HepG2 (cell line): ENCODE data around the gene SLC9A9. TPM values are rescaled to one million over a fixed set of nuclear protein-coding genes. Genes with fewer than 3 reads are reported as not detected.

Experiments
- ATAC-seq: fragments of 200-7000 bp; cut with Tn5 transposase; 3 replicates; pipeline ENCODE4 v1.9.1; 2020; ENCODE audit warnings: mild to moderate bottlenecking, moderate library complexity
- BruUV-seq: library from RNA; stranded (reverse); fragments of 400-500 nt; replicated peaks from 2 replicates; lab custom pipeline; 2021; lab: Mats Ljungman, UMichigan
- CTCF ChIA-PET: fragments of 300-600 bp; formaldehyde crosslinking; extraction: SDS; loops from one replicate; lab custom pipeline; 2021; ENCODE audit warnings: low total read pairs, inconsistent platforms, low intra/inter-chr PET ratio; lab: Yijun Ruan, JAX
- POLR2A ChIA-PET: fragments of 350-600 bp; sonication (Branson Sonifier 250); formaldehyde crosslinking; loops from one replicate; lab custom pipeline; 2020; ENCODE audit warnings: antibody characterized with exemption, inconsistent platforms; lab: Yijun Ruan, JAX
- DNase-seq: peaks from one replicate; pipeline ENCODE4 v3.0.0-alpha.2; 2015; ENCODE audit warnings: low spot score
- FAIRE-seq: peaks from 3 replicates; lab custom pipeline; 2011; peaks lifted over from hg19 to GRCh38; lab: Jason Lieb, UNC
- H2AFZ ChIP-seq: one replicate; pipeline ENCODE4 v1.6.1; 2011; ENCODE audit warnings: low read length, inconsistent platforms
- H3K27ac ChIP-seq: fragments of 300-600 bp; 3 replicates; pipeline ENCODE4 v1.8.0; 2011; ENCODE audit warnings: mixed run types, mild to moderate bottlenecking, mixed read lengths, low read length, inconsistent platforms; ENCODE audit not compliant: insufficient read depth; ENCODE audit errors: extremely low read length
- H3K27me3 ChIP-seq, 2 experiments: fragments of 200-600 bp in 1 of 2; 2 replicates in 1 of 2; 3 replicates in 1 of 2; pipeline versions ENCODE4 v1.6.0 to v1.8.0; 2011; ENCODE audit warnings: low read length in 2 of 2, mild to moderate bottlenecking in 2 of 2, moderate library complexity in 2 of 2, inconsistent platforms in 1 of 2; ENCODE audit not compliant: insufficient read depth in 2 of 2, control insufficient read depth in 1 of 2
- H3K36me3 ChIP-seq, 2 experiments: fragments of 200-600 bp in 1 of 2; replicated peaks in 1 of 2; 2 replicates in 1 of 2; 3 replicates in 1 of 2; pipeline versions ENCODE4 v1.5.1 to v1.8.0; 2011; ENCODE audit warnings: low read length in 2 of 2, inconsistent platforms in 1 of 2; ENCODE audit not compliant: insufficient read depth in 2 of 2, control insufficient read depth in 1 of 2
- H3K4me1 ChIP-seq: 2 replicates; pipeline ENCODE4 v1.5.1; 2012; ENCODE audit warnings: low read length, inconsistent platforms; ENCODE audit not compliant: insufficient read depth
- H3K4me2 ChIP-seq: 2 replicates; pipeline ENCODE4 v1.6.0; 2011; ENCODE audit warnings: low read depth, low read length, inconsistent platforms
- H3K4me3 ChIP-seq, 3 experiments: fragments of 200-600 bp in 1 of 3; sonication (generic), shearing (Covaris generic) in 1 of 3; replicated peaks in 1 of 3; 2 replicates each; pipeline ENCODE4 v1.5.1; 2011 to 2016; ENCODE audit warnings: low read length in 3 of 3, inconsistent platforms in 2 of 3, low read depth in 2 of 3, mild to moderate bottlenecking in 2 of 3, control low read depth in 1 of 3, mixed read lengths in 1 of 3; ENCODE audit not compliant: insufficient read depth in 1 of 3
- H3K79me2 ChIP-seq: one replicate; pipeline ENCODE4 v1.6.1; 2011; ENCODE audit warnings: low read length, inconsistent platforms; ENCODE audit not compliant: insufficient read depth
- H3K9ac ChIP-seq: 2 replicates; pipeline ENCODE4 v1.6.0; 2011; ENCODE audit warnings: mild to moderate bottlenecking, low read depth, low read length, inconsistent platforms; ENCODE audit not compliant: insufficient read depth
- H3K9me3 ChIP-seq: 2 replicates; pipeline ENCODE4 v1.5.1; 2012; ENCODE audit warnings: mild to moderate bottlenecking, low read length
- H4K20me1 ChIP-seq: 2 replicates; pipeline ENCODE4 v1.6.0; 2011; ENCODE audit warnings: inconsistent platforms, mild to moderate bottlenecking, low read length, moderate library complexity; ENCODE audit not compliant: insufficient read depth
- EP300 ChIP-seq, 3 experiments: sonication (generic) in 1 of 3; formaldehyde crosslinking in 1 of 3; IDR thresholded peaks; 2 replicates each; pipeline versions ENCODE4 v1.5.1 to v1.6.1; 2011 to 2020; ENCODE audit warnings: low read depth in 2 of 3, low read length in 2 of 3, borderline replicate concordance in 1 of 3, improper control_type of control experiment in 1 of 3, mild to moderate bottlenecking in 1 of 3, missing genetic modification reagents in 1 of 3, moderate library complexity in 1 of 3
- ESRRA ChIP-seq: sonication (generic); formaldehyde crosslinking; IDR thresholded peaks from 2 replicates; pipeline ENCODE4 v1.5.1; 2020; ENCODE audit warnings: mild to moderate bottlenecking, low read depth, missing genetic modification reagents
- FOXK1 ChIP-seq: sonication (generic); formaldehyde crosslinking; IDR thresholded peaks from 2 replicates; pipeline ENCODE4 v1.4.0; 2020; ENCODE audit warnings: low read depth, missing genetic modification reagents, borderline replicate concordance
- FOXK2 ChIP-seq: fragments of 450-650 bp; IDR thresholded peaks from 2 replicates; pipeline ENCODE4 v1.6.1; 2016
- MEF2D ChIP-seq: sonication (generic); formaldehyde crosslinking; IDR thresholded peaks from 2 replicates; pipeline ENCODE4 v1.5.1; 2020; ENCODE audit warnings: mild to moderate bottlenecking, missing genetic modification reagents
- MIER3 ChIP-seq: IDR thresholded peaks from 2 replicates; pipeline ENCODE4 v1.6.1; 2016; ENCODE audit warnings: missing compliant biosample characterization, borderline replicate concordance
- PBX3 ChIP-seq: sonication (generic); formaldehyde crosslinking; IDR thresholded peaks from 2 replicates; pipeline ENCODE4 v1.8.1; 2023; ENCODE audit warnings: missing genetic modification reagents, inconsistent platforms, borderline replicate concordance
- PHF8 ChIP-seq: sonication (generic); formaldehyde crosslinking; IDR thresholded peaks from 2 replicates; pipeline ENCODE4 v1.5.0; 2020; ENCODE audit warnings: missing genetic modification reagents
- RFX5 ChIP-seq: IDR thresholded peaks from 2 replicates; pipeline ENCODE4 v1.6.1; 2011; ENCODE audit warnings: low read depth, low read length, improper control_type of control experiment
- SAFB2 ChIP-seq: sonication (generic); formaldehyde crosslinking; IDR thresholded peaks from 2 replicates; pipeline ENCODE4 v1.5.1; 2020; ENCODE audit warnings: missing genetic modification reagents, low read depth, mild to moderate bottlenecking, borderline replicate concordance
- SKI ChIP-seq: fragments of 450-650 bp; IDR thresholded peaks from one replicate; pipeline ENCODE4 v1.6.1; 2018; ENCODE audit warnings: mild to moderate bottlenecking; ENCODE audit not compliant: partially characterized antibody
- ZNF354B ChIP-seq: sonication (generic); formaldehyde crosslinking; IDR thresholded peaks from 2 replicates; pipeline ENCODE4 v1.8.0; 2022; ENCODE audit warnings: mild to moderate bottlenecking, missing genetic modification reagents
- ZNF564 ChIP-seq: sonication (generic); formaldehyde crosslinking; IDR thresholded peaks from 2 replicates; pipeline ENCODE4 v1.8.1; 2023; ENCODE audit warnings: mild to moderate bottlenecking, missing genetic modification reagents
- ZNF772 ChIP-seq: sonication (generic); formaldehyde crosslinking; IDR thresholded peaks from 2 replicates; pipeline ENCODE4 v1.5.0; 2020; ENCODE audit warnings: mild to moderate bottlenecking, missing genetic modification reagents
- ZNF883 ChIP-seq: sonication (generic); formaldehyde crosslinking; IDR thresholded peaks from 2 replicates; pipeline ENCODE4 v1.5.1; 2020; ENCODE audit warnings: mild to moderate bottlenecking, missing genetic modification reagents; ENCODE audit errors: not compliant biosample characterization
- WGBS: methylation state at CpG from one replicate; pipeline ENCODE4 v1.1.6; 2017; ENCODE audit warnings: low lambda C conversion rate; 5-methylcytosine and 5-hydroxymethylcytosine counted together
- in situ Hi-C: cut with HindIII; loops from 2 replicates; pipeline ENCODE4 v1.10.0; 2017; ENCODE audit warnings: low pct_unique_long_range_greater_than_20kb; ENCODE audit not compliant: extremely low pct_ligation_motif_present
- intact Hi-C: fragments of 100-400 bp; cut with micrococcal nuclease; formaldehyde crosslinking; loops from one replicate; pipeline ENCODE4 v1.10.0; 2022; ENCODE audit not compliant: unreplicated experiment
- polyA plus RNA-seq, 8 experiments: library from polyadenylated mRNA; depleted of rRNA in 3 of 8; stranded (reverse) in 7 of 8; unstranded in 1 of 8; fragments of >200 nt; fragmentation: Illumina TruSeq in 4 of 8; extraction: Trizol in 4 of 8; gene quantifications; 2 replicates each; pipeline versions ENCODE4 v1.2.1 to v1.2.3, GENCODE V29; 2011 to 2016; ENCODE audit warnings: low read depth in 4 of 8, missing spikeins in 1 of 8, mixed read lengths in 1 of 8; ENCODE audit not compliant: insufficient read depth in 1 of 8
- total RNA-seq, 5 experiments: library from RNA; depleted of rRNA; stranded (reverse); fragments of >200 nt; fragmentation: Illumina TruSeq; extraction: Trizol; gene quantifications; 2 replicates each; pipeline ENCODE4 v1.2.3, GENCODE V29; 2016; ENCODE audit warnings: low read depth in 1 of 5

The SLC9A9 gene
- total and polyA plus RNA-seq, 2 of the 13 experiments (the other 11 are each of a cell fraction or from before 2014, with no cell fraction given), result not detected

- POLR2A ChIA-PET, result no interaction called here
- no TSS peak for BruUV-seq
Measured at GRCh38 chr3:143228405-143228804, 619.9 kb downstream of the SLC9A9 start.

More at GRCh38 chr3:143228405-143228804, 619.9 kb downstream of the SLC9A9 start:
- Histone ChIP-seq H3K4me2 (no peak overlapping the region), H3K9me3 (no peaks in the 10 kb centered on the region), H3K9ac (no peak overlapping the region), H3K4me1 (no peaks in the 10 kb centered on the region), H3K79me2 (no peaks in the 10 kb centered on the region), H3K36me3 (no peaks in the 10 kb centered on the region), H2AFZ (no peak overlapping the region), H3K4me3 (no peak overlapping the region), H3K27ac (no peak overlapping the region), H4K20me1 (no peaks in the 10 kb centered on the region), H3K27me3 (peaks cover 0 to 3% of the 10 kb centered on the region in 2 experiments; a peak in 1 of 5 replicates)
- no peak for ATAC-seq
- in situ Hi-C loops (no loop called here), intact Hi-C loops (no loop called here)
- no peak for DNase-seq
- WGBS, result 56% methylated on average over 12 of the region's 12 CpGs
- no peak for FAIRE-seq
- TF ChIP-seq PBX3 (CRISPR knock-in tag), result no peak
- no peak for TF ChIP-seq ZNF354B (CRISPR knock-in tag)
- no peak for TF ChIP-seq RFX5
- no peak for TF ChIP-seq ZNF883 (CRISPR knock-in tag)
- no peak for TF ChIP-seq FOXK1 (CRISPR knock-in tag)
- TF ChIP-seq ESRRA (CRISPR knock-in tag), result no peak
- no peak for TF ChIP-seq SKI
- TF ChIP-seq MIER3 (CRISPR knock-in tag), result no peak
- no peak for TF ChIP-seq ZNF564
- no peak for TF ChIP-seq SAFB2 (CRISPR knock-in tag)
- TF ChIP-seq ZNF772 (CRISPR knock-in tag), result no peak
- no peak for TF ChIP-seq FOXK2
- TF ChIP-seq PHF8 (CRISPR knock-in tag), result no peak
- no peak for TF ChIP-seq EP300 (IDR thresholded peaks at IDR 0.05; ENCODE audit: low read depth in 2 of 2, low read length in 2 of 2)
- TF ChIP-seq EP300 (CRISPR knock-in tag; IDR thresholded peaks at IDR 0.05; ENCODE audit: borderline replicate concordance), result no peak
- no peak for TF ChIP-seq MEF2D (CRISPR knock-in tag)
- CTCF ChIA-PET, result no interaction called here
